Mucosa of descending colon (tissue), 3 donors: ENCODE measurements around the gene PWP2. TPM values are rescaled to one million over a fixed set of nuclear protein-coding genes. Genes with fewer than 3 reads are reported as not detected.
A peak's percentile ranks its signal among the peaks of the same experiment; 100 is the strongest.

Experiments
- ATAC-seq: fragments of 200-7000 bp; cut with Tn5 transposase; one replicate; pipeline ENCODE4 v1.9.1; 2020; ENCODE audit warnings: mild to moderate bottlenecking, moderate library complexity
- DNase-seq, 3 donors: peaks; one replicate each; pipeline ENCODE4 v3.0.0-alpha.2; 2020
- H3K36me3 ChIP-seq: fragments of 200-600 bp; one replicate; pipeline ENCODE4 v1.8.0; 2021; ENCODE audit warnings: low read depth, mild to moderate bottlenecking
- H3K4me1 ChIP-seq: fragments of 200-600 bp; one replicate; pipeline ENCODE4 v1.8.0; 2021; ENCODE audit warnings: low read depth, mild to moderate bottlenecking
- H3K4me3 ChIP-seq: fragments of 200-600 bp; one replicate; pipeline ENCODE4 v1.8.0; 2021; ENCODE audit warnings: mild to moderate bottlenecking
- H3K9me3 ChIP-seq: fragments of 200-600 bp; one replicate; pipeline ENCODE4 v1.8.0; 2021; ENCODE audit warnings: mild to moderate bottlenecking
- intact Hi-C, 2 donors: fragments of 100-400 bp; cut with DNase I in 1 of 2; cut with micrococcal nuclease in 1 of 2; formaldehyde crosslinking; loops; one replicate each; pipeline versions ENCODE4 v1.11.0 to v1.11.1; 2022; cut with DNase I, micrococcal nuclease
- total RNA-seq, 3 donors: library from RNA; stranded (reverse); fragmentation: NEBNext Ultra II Directional in 2 of 3; extraction: Animal tissue kit (Norgen Biotek cat#: 25700) in 2 of 3; gene quantifications; one replicate each; pipeline versions ENCODE4 v1.2.1 to v1.2.4, GENCODE V29; 2021 to 2023
- TF ChIP-seq, protein P1 (sequence below): fragments of 200-600 bp; IDR thresholded peaks from one replicate; pipeline ENCODE4 v1.8.0; 2022; ENCODE audit warnings: antibody characterized with exemption, mild to moderate bottlenecking
- donor health status: DM: no; HTN: no; CAD: no; lungs with moderate emphysema.
- donor health status: DM: no; HTN: no; CAD: no.
- donor health status: DM: no; HTN: yes; CAD: no.

PWP2 gene
- total RNA-seq, 3 donors from 2014 or later = 3.0 to 10.4 (median 4.5) TPM

DNA sequence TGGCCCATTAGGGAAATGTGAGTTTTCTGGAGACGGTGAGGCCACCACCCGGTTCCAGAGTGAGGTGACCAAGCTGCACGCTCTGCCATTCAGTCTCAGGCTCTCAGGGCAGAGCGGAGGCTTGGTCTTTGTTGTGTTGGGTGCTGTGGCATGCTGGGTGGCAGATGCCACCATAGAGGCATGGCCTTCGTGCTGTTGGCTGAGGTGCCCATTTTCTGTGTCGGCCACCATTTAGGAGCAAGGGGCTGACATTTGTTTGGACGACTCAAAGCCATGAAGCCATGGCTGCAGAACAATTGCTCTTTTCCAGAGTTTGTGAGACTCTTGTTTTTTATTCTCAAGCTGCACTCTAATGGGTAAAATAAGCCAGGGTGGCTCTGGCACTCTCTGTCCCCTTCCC is 36.8 kb upstream of the PWP2 start:
- no peak for DNase-seq
- Histone ChIP-seq H3K9me3 (no peaks in the 10 kb centered on the region), H3K36me3 (no peaks in the 10 kb centered on the region), H3K4me1 (no peaks in the 10 kb centered on the region), H3K4me3 (no peak overlapping the region)
- intact Hi-C loops = no loop called here
- ATAC-seq = no peak
- TF ChIP-seq, protein P1, sequence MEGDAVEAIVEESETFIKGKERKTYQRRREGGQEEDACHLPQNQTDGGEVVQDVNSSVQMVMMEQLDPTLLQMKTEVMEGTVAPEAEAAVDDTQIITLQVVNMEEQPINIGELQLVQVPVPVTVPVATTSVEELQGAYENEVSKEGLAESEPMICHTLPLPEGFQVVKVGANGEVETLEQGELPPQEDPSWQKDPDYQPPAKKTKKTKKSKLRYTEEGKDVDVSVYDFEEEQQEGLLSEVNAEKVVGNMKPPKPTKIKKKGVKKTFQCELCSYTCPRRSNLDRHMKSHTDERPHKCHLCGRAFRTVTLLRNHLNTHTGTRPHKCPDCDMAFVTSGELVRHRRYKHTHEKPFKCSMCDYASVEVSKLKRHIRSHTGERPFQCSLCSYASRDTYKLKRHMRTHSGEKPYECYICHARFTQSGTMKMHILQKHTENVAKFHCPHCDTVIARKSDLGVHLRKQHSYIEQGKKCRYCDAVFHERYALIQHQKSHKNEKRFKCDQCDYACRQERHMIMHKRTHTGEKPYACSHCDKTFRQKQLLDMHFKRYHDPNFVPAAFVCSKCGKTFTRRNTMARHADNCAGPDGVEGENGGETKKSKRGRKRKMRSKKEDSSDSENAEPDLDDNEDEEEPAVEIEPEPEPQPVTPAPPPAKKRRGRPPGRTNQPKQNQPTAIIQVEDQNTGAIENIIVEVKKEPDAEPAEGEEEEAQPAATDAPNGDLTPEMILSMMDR = no peak

DNA sequence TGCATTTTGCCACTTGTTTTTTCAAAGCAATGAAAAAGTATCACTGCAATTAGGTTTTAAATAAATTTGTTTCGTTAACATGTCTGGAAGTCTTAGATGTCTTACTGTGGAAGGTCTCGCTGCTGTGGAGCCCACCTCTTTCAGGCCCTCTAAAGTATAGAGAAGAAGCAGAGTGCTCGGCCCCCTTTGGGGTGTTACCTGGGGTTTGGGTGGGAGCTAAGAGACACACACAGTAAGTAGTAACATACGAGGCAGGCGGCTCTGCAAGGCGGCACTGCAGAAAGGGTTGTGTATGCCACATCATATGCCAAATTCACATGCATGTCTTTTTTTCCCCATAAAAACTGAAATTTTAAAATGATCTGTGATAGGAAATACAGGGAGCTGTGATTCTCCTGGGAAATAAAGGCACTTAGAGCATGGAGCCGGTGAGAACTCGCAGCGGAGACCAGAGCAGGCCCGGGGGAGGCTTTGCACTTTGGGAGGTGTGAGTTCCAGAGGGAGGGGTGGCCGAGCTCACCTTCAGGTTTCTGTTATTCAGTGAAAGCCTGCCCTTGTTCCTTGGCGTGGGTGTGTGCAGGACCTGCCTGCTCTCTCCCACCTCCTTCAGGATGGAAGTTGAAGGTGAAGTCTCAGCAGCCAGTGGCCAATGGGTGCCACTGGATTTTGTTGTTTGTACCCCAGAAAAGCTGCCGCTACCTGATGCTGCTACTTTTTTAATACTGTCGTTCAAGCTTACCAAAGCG is 35.7 kb upstream of the PWP2 start:
- DNase-seq (no peak), ATAC-seq (no peak)
- Histone ChIP-seq H3K36me3 (no peaks in the 10 kb centered on the region), H3K4me1 (no peaks in the 10 kb centered on the region), H3K9me3 (no peaks in the 10 kb centered on the region), H3K4me3 (no peak overlapping the region)
- TF ChIP-seq, protein P1 = no peak
- intact Hi-C loops = no loop called here

- no peak for ATAC-seq
Observed at GRCh38 chr21:44072111-44072510, 35.1 kb upstream of the PWP2 start.

GRCh38 chr21:44074315-44074958 is 32.8 kb upstream of the PWP2 start:
- Histone ChIP-seq H3K4me1 (no peaks in the 10 kb centered on the region), H3K4me3 (no peak overlapping the region), H3K9me3 (no peaks in the 10 kb centered on the region), H3K36me3 (peaks cover 5% of the 10 kb centered on the region)
- intact Hi-C loops = no loop called here
- DNase-seq = peak in 1 of 3 donors; percentile 48
- TF ChIP-seq, protein P1 = no peak
- peak; percentile 67 for ATAC-seq

More at GRCh38 chr21:44072111-44072510, 35.1 kb upstream of the PWP2 start:
- no peak for DNase-seq
- Histone ChIP-seq H3K36me3 (no peaks in the 10 kb centered on the region), H3K4me1 (no peaks in the 10 kb centered on the region), H3K9me3 (no peaks in the 10 kb centered on the region), H3K4me3 (no peak overlapping the region)
- intact Hi-C loops = no loop called here
- TF ChIP-seq, protein P1 = no peak

GRCh38 chr21:44076316-44076715 is 30.9 kb upstream of the PWP2 start:
- peaks cover 5% of the 10 kb centered on the region for H3K36me3 ChIP-seq
- TF ChIP-seq, protein P1 = no peak
- intact Hi-C loops = no loop called here

More at GRCh38 chr21:44076316-44076715, 30.9 kb upstream of the PWP2 start:
- H3K4me1 ChIP-seq = no peaks in the 10 kb centered on the region
- DNase-seq = no peak
- no peak for ATAC-seq
- no peak overlapping the region for H3K4me3 ChIP-seq
- no peaks in the 10 kb centered on the region for H3K9me3 ChIP-seq
